K562 (cell line): ENCODE results near the gene STIM1.

Source experiments
- CTCF ChIP-seq, 3 experiments: IDR thresholded peaks in 2 of 3; conservative IDR thresholded peaks in 1 of 3; 2 replicates each; pipeline ENCODE4 v1.5.1; 2011 to 2012; ENCODE audit warnings: low read length in 3 of 3, mild to moderate bottlenecking in 3 of 3, control low read depth in 2 of 3, improper control_type of control experiment in 1 of 3, inconsistent platforms in 1 of 3, low read depth in 1 of 3, mixed read lengths in 1 of 3, moderate library complexity in 1 of 3; ENCODE audit not compliant: insufficient read depth in 2 of 3
- ETS1 ChIP-seq: conservative IDR thresholded peaks from 2 replicates; pipeline ENCODE4 v1.6.1; 2011; ENCODE audit warnings: low read depth, mild to moderate bottlenecking, low read length; ENCODE audit not compliant: control insufficient read depth

GRCh38 chr11:3840870-3841425 is 14.5 kb upstream of the STIM1 start, which contains the start of gene RHOG:
- no peak for TF ChIP-seq CTCF (IDR thresholded peaks at IDR 0.05 in 2 of 3, conservative IDR thresholded peaks at IDR 0.05 in 1 of 3; ENCODE audit: insufficient read depth in 2 of 3, low read depth in 1 of 3, low read length in 3 of 3)
- no peak for TF ChIP-seq ETS1
